GM12878 (cell line): Measurements from ENCODE around the gene TMEM170B. TPM values are rescaled to one million over a fixed set of nuclear protein-coding genes. Genes with fewer than 3 reads are reported as not detected.

Experiments used
- ATAC-seq: fragments of 200-7000 bp; cut with Tn5 transposase; 3 replicates; pipeline ENCODE4 v1.9.1; 2020; ENCODE audit warnings: mild to moderate bottlenecking, moderate library complexity
- BruUV-seq: library from RNA; stranded (reverse); fragments of 400-500 nt; replicated peaks from 2 replicates; lab custom pipeline; 2021; lab: Mats Ljungman, UMichigan
- CTCF ChIA-PET: fragments of 300-600 bp; sonication (Branson Sonifier 250); formaldehyde crosslinking; extraction: SDS; loops from one replicate; lab custom pipeline; 2021; ENCODE audit warnings: inconsistent platforms; lab: Yijun Ruan, JAX
- POLR2A ChIA-PET: fragments of 350-600 bp; formaldehyde crosslinking; extraction: SDS; loops from one replicate; lab custom pipeline; 2021; ENCODE audit warnings: inconsistent platforms; lab: Charles Lee
- RAD21 ChIA-PET: fragments of 300-600 bp; sonication (Branson Sonifier 250); formaldehyde crosslinking; loops from one replicate; lab custom pipeline; 2023; ENCODE audit warnings: antibody characterized with exemption; ENCODE audit not compliant: unreplicated experiment; lab: Charles Lee
- SMC1A ChIA-PET: fragments of 300-600 bp; sonication (Branson Sonifier 250); formaldehyde crosslinking; loops from one replicate; lab custom pipeline; 2023; ENCODE audit not compliant: unreplicated experiment, uncharacterized antibody; lab: Charles Lee
- DNase-seq: peaks from one replicate; pipeline ENCODE4 v3.0.0-alpha.2; 2011; ENCODE audit warnings: low read depth, low spot score
- FAIRE-seq: peaks from 3 replicates; lab custom pipeline; 2011; peaks lifted over from hg19 to GRCh38; lab: Jason Lieb, UNC
- H2AFZ ChIP-seq: 2 replicates; pipeline ENCODE4 v1.6.0; 2011; ENCODE audit warnings: low read depth, low read length, control low read depth; ENCODE audit not compliant: control insufficient read depth
- H3K27ac ChIP-seq: 2 replicates; pipeline ENCODE4 v1.5.1; 2011; ENCODE audit warnings: control low read depth; ENCODE audit not compliant: control insufficient read depth, insufficient read depth
- H3K27me3 ChIP-seq, 2 experiments: replicated peaks in 1 of 2; 2 replicates each; pipeline versions ENCODE4 v1.6.0 to v1.6.1; 2011; ENCODE audit warnings: low read length in 1 of 2; ENCODE audit not compliant: control insufficient read depth in 2 of 2, insufficient read depth in 2 of 2
- H3K36me3 ChIP-seq, 2 experiments: 2 replicates each; pipeline ENCODE4 v1.5.1; 2011; ENCODE audit warnings: low read length in 1 of 2; ENCODE audit not compliant: control insufficient read depth in 2 of 2, insufficient read depth in 2 of 2
- H3K4me1 ChIP-seq: 2 replicates; pipeline ENCODE4 v1.6.1; 2011; ENCODE audit warnings: mild to moderate bottlenecking, low read length, moderate library complexity, mixed read lengths; ENCODE audit not compliant: control insufficient read depth, insufficient read depth
- H3K4me2 ChIP-seq: 2 replicates; pipeline ENCODE4 v1.6.0; 2011; ENCODE audit warnings: control low read depth; ENCODE audit not compliant: control insufficient read depth, insufficient read depth
- H3K4me3 ChIP-seq: fragments of 200-600 bp; sonication (generic); 2 replicates; pipeline ENCODE4 v1.5.1; 2016
- H3K79me2 ChIP-seq: 2 replicates; pipeline ENCODE4 v1.6.0; 2011; ENCODE audit warnings: low read length; ENCODE audit not compliant: control insufficient read depth, insufficient read depth
- H3K9ac ChIP-seq: 2 replicates; pipeline ENCODE4 v1.8.0; 2011; ENCODE audit warnings: low read length, control low read depth, mixed read lengths; ENCODE audit not compliant: control insufficient read depth, insufficient read depth
- H3K9me3 ChIP-seq: replicated peaks from 3 replicates; pipeline ENCODE4 v1.5.1; 2011; ENCODE audit warnings: mild to moderate bottlenecking, low read length; ENCODE audit not compliant: control insufficient read depth, insufficient read depth
- H4K20me1 ChIP-seq: 2 replicates; pipeline ENCODE4 v1.6.0; 2011; ENCODE audit not compliant: control insufficient read depth, insufficient read depth
- CBFB ChIP-seq: IDR thresholded peaks from 2 replicates; pipeline ENCODE4 v1.6.1; 2016; ENCODE audit warnings: antibody characterized with exemption, low read depth
- ESRRA ChIP-seq: IDR thresholded peaks from 2 replicates; pipeline ENCODE4 v1.6.1; 2012; ENCODE audit warnings: mild to moderate bottlenecking, low read length, improper control_type of control experiment
- FOXK2 ChIP-seq: fragments of 450-650 bp; IDR thresholded peaks from 2 replicates; pipeline ENCODE4 v1.6.1; 2017; ENCODE audit warnings: mild to moderate bottlenecking, moderate library complexity
- HDAC6 ChIP-seq: fragments of 200-600 bp; sonication (generic); IDR thresholded peaks from one replicate; pipeline ENCODE4 v1.8.0; 2017; ENCODE audit warnings: antibody characterized with exemption; ENCODE audit not compliant: unreplicated experiment
- KAT2A ChIP-seq: conservative IDR thresholded peaks from 2 replicates; pipeline ENCODE4 v1.6.1; 2011; ENCODE audit warnings: low read depth, low read length; ENCODE audit not compliant: control insufficient read depth
- NR2F1 ChIP-seq: fragments of 450-650 bp; conservative IDR thresholded peaks from 2 replicates; pipeline ENCODE4 v1.6.1; 2017; ENCODE audit warnings: mild to moderate bottlenecking
- NRF1 ChIP-seq: conservative IDR thresholded peaks from 2 replicates; pipeline ENCODE4 v1.6.1; 2011; ENCODE audit warnings: mild to moderate bottlenecking, low read depth, low read length, improper control_type of control experiment
- PAX5 ChIP-seq: IDR thresholded peaks from 2 replicates; pipeline ENCODE4 v1.6.1; 2011; ENCODE audit warnings: low read depth, low read length, borderline replicate concordance
- RUNX3 ChIP-seq: IDR thresholded peaks from 2 replicates; pipeline ENCODE4 v1.6.1; 2012; ENCODE audit warnings: low read length, inconsistent platforms
- TAF1 ChIP-seq: IDR thresholded peaks from 2 replicates; pipeline ENCODE4 v1.6.1; 2011; ENCODE audit warnings: mild to moderate bottlenecking, low read depth, low read length, borderline replicate concordance
- ZNF207 ChIP-seq: fragments of 450-650 bp; IDR thresholded peaks from 2 replicates; pipeline ENCODE4 v1.6.1; 2014; ENCODE audit warnings: antibody characterized with exemption, mild to moderate bottlenecking, borderline replicate concordance
- ZSCAN29 ChIP-seq: fragments of 450-650 bp; IDR thresholded peaks from 2 replicates; pipeline ENCODE4 v1.6.1; 2017; ENCODE audit warnings: mild to moderate bottlenecking, moderate library complexity
- in situ Hi-C: fragments of 300-500 bp; cut with MboI; formaldehyde crosslinking; loops from 9 replicates; pipeline ENCODE4 v1.14.3; 2018; ENCODE audit warnings: mixed read lengths
- intact Hi-C: fragments of 100-400 bp; cut with micrococcal nuclease; formaldehyde crosslinking; loops from one replicate; pipeline ENCODE4 v1.14.2; 2022; ENCODE audit not compliant: unreplicated experiment
- polyA plus RNA-seq, 11 experiments: library from polyadenylated mRNA; depleted of rRNA in 4 of 11; unstranded in 6 of 11; stranded (reverse) in 5 of 11; fragments of >200 nt; fragmentation: Nextera tagmentation in 4 of 11; fragmentation: Illumina TruSeq in 1 of 11; extraction: Ambion mirVana in 4 of 11; extraction: Trizol in 1 of 11; gene quantifications; 1 replicate in 1 of 11; 2 replicates in 10 of 11; pipeline versions ENCODE4 v1.2.1 to v1.2.3, GENCODE V29; 2011 to 2016; ENCODE audit warnings: inconsistent platforms in 2 of 11, missing spikeins in 2 of 11, low read depth in 1 of 11
- total RNA-seq, 4 experiments: library from RNA; depleted of rRNA in 3 of 4; stranded (reverse); fragments of >200 nt in 3 of 4; fragmentation: Illumina TruSeq in 1 of 4; extraction: Trizol in 1 of 4; gene quantifications; 2 replicates each; pipeline versions ENCODE4 v1.2.1 to v1.2.3, GENCODE V29; 2013 to 2021
- TF ChIP-seq, protein P1 (sequence below): IDR thresholded peaks from 2 replicates; pipeline ENCODE4 v1.6.1; 2012; ENCODE audit warnings: improper control_type of control experiment, low read depth, low read length; ENCODE audit not compliant: insufficient replicate concordance
- TF ChIP-seq, protein P2 (sequence below): fragments of 450-650 bp; formaldehyde crosslinking; IDR thresholded peaks from 2 replicates; pipeline ENCODE4 v1.4.0; 2022; ENCODE audit warnings: mild to moderate bottlenecking, moderate library complexity
- TF ChIP-seq, protein P3 (sequence below): IDR thresholded peaks from 2 replicates; pipeline ENCODE4 v1.6.1; 2012; ENCODE audit warnings: low read length, inconsistent platforms

TMEM170B gene
- total and polyA plus RNA-seq, 10 of the 15 experiments (the other 5 are each of a cell fraction or from before 2014, with no cell fraction given) = 0.38 to 10.3 (median 4.2) TPM

DNA sequence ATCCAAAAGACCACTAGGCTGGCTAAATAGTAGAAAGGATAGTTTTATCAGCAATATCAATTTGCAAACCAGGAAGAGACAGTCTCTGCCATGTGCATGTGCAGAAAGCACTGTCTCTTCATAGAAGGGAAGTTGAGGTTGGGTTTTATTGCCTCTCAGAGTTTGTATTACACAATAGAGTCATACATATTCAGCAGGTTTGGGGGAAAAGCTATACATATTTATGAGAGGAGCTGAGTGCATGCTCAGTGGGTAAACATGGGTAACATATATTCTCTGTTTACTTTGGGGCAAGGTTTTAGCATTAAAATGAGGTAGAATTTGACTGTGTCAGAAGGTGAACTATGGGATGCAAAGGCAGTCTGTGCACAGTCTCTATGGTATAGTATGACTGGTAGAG, 14.9 kb downstream of the TMEM170B start:
- intact Hi-C loops = no loop called here
- no TSS peak for BruUV-seq

More for the DNA sequence above, 14.9 kb downstream of the TMEM170B start:
- FAIRE-seq = no peak
- ChIA-PET RAD21 (interaction anchor here (1.4 kb wide), 1 partner anchor 10 kb away, joined by 4 read pairs; no protein-coding TSS in a partner anchor), SMC1A (interaction anchor here (1.4 to 3.7 kb wide), 5 partner anchors 8 to 92 kb away, joined by 3 to 24 read pairs (median 6); no protein-coding TSS in a partner anchor), CTCF (interaction anchor here (1.4 to 2.9 kb wide), 5 partner anchors 9 to 408 kb away, joined by 4 to 12 read pairs (median 4); no protein-coding TSS in a partner anchor), POLR2A (interaction anchor here (1.4 to 1.8 kb wide), 2 partner anchors 12 to 13 kb away, joined by 4 read pairs; no protein-coding TSS in a partner anchor)
- no peak overlapping the region for H3K27ac ChIP-seq
- no peak overlapping the region for H3K4me2 ChIP-seq
- H4K20me1 ChIP-seq = no peaks in the 10 kb centered on the region
- TF ChIP-seq ZSCAN29 (no peak), ZNF207 (no peak), RUNX3 (no peak), ESRRA (no peak), FOXK2 (no peak), PAX5 (no peak), NR2F1 (no peak), TAF1 (no peak), HDAC6 (no peak), KAT2A (no peak), NRF1 (no peak), CBFB (no peak)
- TF ChIP-seq, protein P1, sequence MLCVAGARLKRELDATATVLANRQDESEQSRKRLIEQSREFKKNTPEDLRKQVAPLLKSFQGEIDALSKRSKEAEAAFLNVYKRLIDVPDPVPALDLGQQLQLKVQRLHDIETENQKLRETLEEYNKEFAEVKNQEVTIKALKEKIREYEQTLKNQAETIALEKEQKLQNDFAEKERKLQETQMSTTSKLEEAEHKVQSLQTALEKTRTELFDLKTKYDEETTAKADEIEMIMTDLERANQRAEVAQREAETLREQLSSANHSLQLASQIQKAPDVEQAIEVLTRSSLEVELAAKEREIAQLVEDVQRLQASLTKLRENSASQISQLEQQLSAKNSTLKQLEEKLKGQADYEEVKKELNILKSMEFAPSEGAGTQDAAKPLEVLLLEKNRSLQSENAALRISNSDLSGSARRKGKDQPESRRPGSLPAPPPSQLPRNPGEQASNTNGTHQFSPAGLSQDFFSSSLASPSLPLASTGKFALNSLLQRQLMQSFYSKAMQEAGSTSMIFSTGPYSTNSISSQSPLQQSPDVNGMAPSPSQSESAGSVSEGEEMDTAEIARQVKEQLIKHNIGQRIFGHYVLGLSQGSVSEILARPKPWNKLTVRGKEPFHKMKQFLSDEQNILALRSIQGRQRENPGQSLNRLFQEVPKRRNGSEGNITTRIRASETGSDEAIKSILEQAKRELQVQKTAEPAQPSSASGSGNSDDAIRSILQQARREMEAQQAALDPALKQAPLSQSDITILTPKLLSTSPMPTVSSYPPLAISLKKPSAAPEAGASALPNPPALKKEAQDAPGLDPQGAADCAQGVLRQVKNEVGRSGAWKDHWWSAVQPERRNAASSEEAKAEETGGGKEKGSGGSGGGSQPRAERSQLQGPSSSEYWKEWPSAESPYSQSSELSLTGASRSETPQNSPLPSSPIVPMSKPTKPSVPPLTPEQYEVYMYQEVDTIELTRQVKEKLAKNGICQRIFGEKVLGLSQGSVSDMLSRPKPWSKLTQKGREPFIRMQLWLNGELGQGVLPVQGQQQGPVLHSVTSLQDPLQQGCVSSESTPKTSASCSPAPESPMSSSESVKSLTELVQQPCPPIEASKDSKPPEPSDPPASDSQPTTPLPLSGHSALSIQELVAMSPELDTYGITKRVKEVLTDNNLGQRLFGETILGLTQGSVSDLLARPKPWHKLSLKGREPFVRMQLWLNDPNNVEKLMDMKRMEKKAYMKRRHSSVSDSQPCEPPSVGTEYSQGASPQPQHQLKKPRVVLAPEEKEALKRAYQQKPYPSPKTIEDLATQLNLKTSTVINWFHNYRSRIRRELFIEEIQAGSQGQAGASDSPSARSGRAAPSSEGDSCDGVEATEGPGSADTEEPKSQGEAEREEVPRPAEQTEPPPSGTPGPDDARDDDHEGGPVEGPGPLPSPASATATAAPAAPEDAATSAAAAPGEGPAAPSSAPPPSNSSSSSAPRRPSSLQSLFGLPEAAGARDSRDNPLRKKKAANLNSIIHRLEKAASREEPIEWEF = no peak
- TF ChIP-seq, protein P2, sequence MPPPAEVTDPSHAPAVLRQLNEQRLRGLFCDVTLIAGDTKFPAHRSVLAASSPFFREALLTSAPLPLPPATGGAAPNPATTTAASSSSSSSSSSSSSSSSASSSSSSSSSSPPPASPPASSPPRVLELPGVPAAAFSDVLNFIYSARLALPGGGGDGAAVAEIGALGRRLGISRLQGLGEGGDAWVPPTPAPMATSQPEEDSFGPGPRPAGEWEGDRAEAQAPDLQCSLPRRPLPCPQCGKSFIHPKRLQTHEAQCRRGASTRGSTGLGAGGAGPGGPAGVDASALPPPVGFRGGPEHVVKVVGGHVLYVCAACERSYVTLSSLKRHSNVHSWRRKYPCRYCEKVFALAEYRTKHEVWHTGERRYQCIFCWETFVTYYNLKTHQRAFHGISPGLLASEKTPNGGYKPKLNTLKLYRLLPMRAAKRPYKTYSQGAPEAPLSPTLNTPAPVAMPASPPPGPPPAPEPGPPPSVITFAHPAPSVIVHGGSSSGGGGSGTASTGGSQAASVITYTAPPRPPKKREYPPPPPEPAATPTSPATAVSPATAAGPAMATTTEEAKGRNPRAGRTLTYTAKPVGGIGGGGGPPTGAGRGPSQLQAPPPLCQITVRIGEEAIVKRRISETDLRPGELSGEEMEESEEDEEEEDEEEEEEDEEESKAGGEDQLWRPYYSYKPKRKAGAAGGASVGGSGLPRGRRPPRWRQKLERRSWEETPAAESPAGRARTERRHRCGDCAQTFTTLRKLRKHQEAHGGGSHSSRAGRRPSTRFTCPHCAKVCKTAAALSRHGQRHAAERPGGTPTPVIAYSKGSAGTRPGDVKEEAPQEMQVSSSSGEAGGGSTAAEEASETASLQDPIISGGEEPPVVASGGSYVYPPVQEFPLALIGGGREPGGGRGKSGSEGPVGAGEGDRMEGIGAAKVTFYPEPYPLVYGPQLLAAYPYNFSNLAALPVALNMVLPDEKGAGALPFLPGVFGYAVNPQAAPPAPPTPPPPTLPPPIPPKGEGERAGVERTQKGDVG (CRISPR knock-in tag) = no peak
- TF ChIP-seq, protein P3, sequence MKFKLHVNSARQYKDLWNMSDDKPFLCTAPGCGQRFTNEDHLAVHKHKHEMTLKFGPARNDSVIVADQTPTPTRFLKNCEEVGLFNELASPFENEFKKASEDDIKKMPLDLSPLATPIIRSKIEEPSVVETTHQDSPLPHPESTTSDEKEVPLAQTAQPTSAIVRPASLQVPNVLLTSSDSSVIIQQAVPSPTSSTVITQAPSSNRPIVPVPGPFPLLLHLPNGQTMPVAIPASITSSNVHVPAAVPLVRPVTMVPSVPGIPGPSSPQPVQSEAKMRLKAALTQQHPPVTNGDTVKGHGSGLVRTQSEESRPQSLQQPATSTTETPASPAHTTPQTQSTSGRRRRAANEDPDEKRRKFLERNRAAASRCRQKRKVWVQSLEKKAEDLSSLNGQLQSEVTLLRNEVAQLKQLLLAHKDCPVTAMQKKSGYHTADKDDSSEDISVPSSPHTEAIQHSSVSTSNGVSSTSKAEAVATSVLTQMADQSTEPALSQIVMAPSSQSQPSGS = no peak
- no peaks in the 10 kb centered on the region for H3K4me1 ChIP-seq
- in situ Hi-C loops = no loop called here
- H3K27me3 ChIP-seq = no peaks in the 10 kb centered on the region
- no peaks in the 10 kb centered on the region; the same call in 1 of the 2 replicates for H3K79me2 ChIP-seq
- H3K9me3 ChIP-seq = no peaks in the 10 kb centered on the region; the same call in 2 of the 3 replicates
- no peak overlapping the region for H3K4me3 ChIP-seq
- H3K36me3 ChIP-seq = no peaks in the 10 kb centered on the region
- ATAC-seq = no peak; the same call in 2 of the 3 replicates
- DNase-seq = no peak
- no peak overlapping the region for H3K9ac ChIP-seq
- H2AFZ ChIP-seq = no peak overlapping the region
